Measurements from ENCODE around the gene LHFPL6.

Gene LHFPL6

GRCh38 chr13:39602614-39603366 is at the start of gene LHFPL6:
TSS of gene LHFPL6 (minus strand) at chr13:39603193.
- TF ChIP-seq GATA3 (IDR thresholded peaks at IDR 0.05; ENCODE audit: low read depth, low read length) (no peak), GATA2 (IDR thresholded peaks at IDR 0.05; ENCODE audit: low read depth, low read length) (no peak)

- TF ChIP-seq GATA2 (IDR thresholded peaks at IDR 0.05; ENCODE audit: low read depth, low read length) = no peak
- TF ChIP-seq GATA3 (IDR thresholded peaks at IDR 0.05; ENCODE audit: low read depth, low read length) = no peak
These were observed 43.1 kb upstream of the LHFPL6 start for GRCh38 chr13:39646122-39646521.

GRCh38 chr13:39641645-39642044 is 38.7 kb upstream of the LHFPL6 start:
- no peak for TF ChIP-seq GATA3 (IDR thresholded peaks at IDR 0.05; ENCODE audit: low read depth, low read length)
- TF ChIP-seq GATA2 (IDR thresholded peaks at IDR 0.05; ENCODE audit: low read depth, low read length) = no peak

GRCh38 chr13:39637890-39638289 is 34.9 kb upstream of the LHFPL6 start:
- TF ChIP-seq GATA3 (IDR thresholded peaks at IDR 0.05; ENCODE audit: low read depth, low read length) (no peak), GATA2 (IDR thresholded peaks at IDR 0.05; ENCODE audit: low read depth, low read length) (no peak)

- no peak for TF ChIP-seq GATA3 (IDR thresholded peaks at IDR 0.05; ENCODE audit: low read depth, low read length)
- no peak for TF ChIP-seq GATA2 (IDR thresholded peaks at IDR 0.05; ENCODE audit: low read depth, low read length)
These were observed 32.6 kb upstream of the LHFPL6 start for GRCh38 chr13:39635564-39635963.

GRCh38 chr13:39632994-39633393 is 30.0 kb upstream of the LHFPL6 start:
- no peak for TF ChIP-seq GATA2 (IDR thresholded peaks at IDR 0.05; ENCODE audit: low read depth, low read length)

- TF ChIP-seq GATA2 (IDR thresholded peaks at IDR 0.05; ENCODE audit: low read depth, low read length) = no peak
- TF ChIP-seq GATA3 (IDR thresholded peaks at IDR 0.05; ENCODE audit: low read depth, low read length) = no peak
These were observed 28.3 kb upstream of the LHFPL6 start for GRCh38 chr13:39631307-39631706.

GRCh38 chr13:39623466-39623865 is 20.5 kb upstream of the LHFPL6 start:
- no peak for TF ChIP-seq GATA3 (IDR thresholded peaks at IDR 0.05; ENCODE audit: low read depth, low read length)
- no peak for TF ChIP-seq GATA2 (IDR thresholded peaks at IDR 0.05; ENCODE audit: low read depth, low read length)

- TF ChIP-seq GATA3 (IDR thresholded peaks at IDR 0.05; ENCODE audit: low read depth, low read length) = no peak
- no peak for TF ChIP-seq GATA2 (IDR thresholded peaks at IDR 0.05; ENCODE audit: low read depth, low read length)
These were observed 15.6 kb upstream of the LHFPL6 start for GRCh38 chr13:39618561-39618960.

- TF ChIP-seq GATA3 (IDR thresholded peaks at IDR 0.05; ENCODE audit: low read depth, low read length) = no peak
- no peak for TF ChIP-seq GATA2 (IDR thresholded peaks at IDR 0.05; ENCODE audit: low read depth, low read length)
These were observed 13.2 kb upstream of the LHFPL6 start for GRCh38 chr13:39616087-39616694.

GRCh38 chr13:39612023-39612637 is 9.1 kb upstream of the LHFPL6 start:
- TF ChIP-seq GATA2 (IDR thresholded peaks at IDR 0.05; ENCODE audit: low read depth, low read length) (peak; percentile 7; the same call in 1 of the 2 replicates), GATA3 (IDR thresholded peaks at IDR 0.05; ENCODE audit: low read depth, low read length) (no peak)

- TF ChIP-seq GATA2 (IDR thresholded peaks at IDR 0.05; ENCODE audit: low read depth, low read length) (no peak), GATA3 (IDR thresholded peaks at IDR 0.05; ENCODE audit: low read depth, low read length) (no peak)
These were observed 4.9 kb upstream of the LHFPL6 start for GRCh38 chr13:39607876-39608275.

- TF ChIP-seq GATA3 (IDR thresholded peaks at IDR 0.05; ENCODE audit: low read depth, low read length) (no peak), GATA2 (IDR thresholded peaks at IDR 0.05; ENCODE audit: low read depth, low read length) (no peak)
These were observed 2.8 kb upstream of the LHFPL6 start for GRCh38 chr13:39605677-39606320.

GRCh38 chr13:39604756-39605155 is 1.8 kb upstream of the LHFPL6 start:
- TF ChIP-seq GATA3 (IDR thresholded peaks at IDR 0.05; ENCODE audit: low read depth, low read length) = no peak
